Smooth muscle cell (in vitro differentiated cells): Measurements from ENCODE around the gene ZNF445. TPM values are rescaled to one million over a fixed set of nuclear protein-coding genes. Genes with fewer than 3 reads are reported as not detected.
A peak's percentile ranks its signal among the peaks of the same experiment; 100 is the strongest.

ENCODE experiments used
- DNase-seq: peaks from one replicate; lab custom pipeline; 2025; ENCODE audit not compliant: unreplicated experiment; lab: John Stamatoyannopoulos, UW
- H2AFZ ChIP-seq: fragments of 200-600 bp; sonication (generic); 2 replicates; pipeline ENCODE4 v1.6.0; 2016; ENCODE audit warnings: antibody characterized with exemption, low read depth, mild to moderate bottlenecking
- H3F3A ChIP-seq: fragments of 200-600 bp; sonication (generic); 2 replicates; pipeline ENCODE4 v1.6.0; 2017; ENCODE audit warnings: antibody characterized with exemption, low read depth
- H3K27ac ChIP-seq: fragments of 200-600 bp; sonication (generic); 2 replicates; pipeline ENCODE4 v1.5.1; 2016; ENCODE audit warnings: low read depth, mild to moderate bottlenecking
- H3K27me3 ChIP-seq: fragments of 200-600 bp; sonication (generic); 2 replicates; pipeline ENCODE4 v1.6.1; 2016; ENCODE audit warnings: low read depth, mild to moderate bottlenecking
- H3K36me3 ChIP-seq: fragments of 200-600 bp; sonication (generic); 2 replicates; pipeline ENCODE4 v1.5.1; 2016; ENCODE audit warnings: low read depth
- H3K4me1 ChIP-seq: fragments of 200-600 bp; sonication (generic); 2 replicates; pipeline ENCODE4 v1.5.1; 2016; ENCODE audit warnings: low read depth
- H3K4me2 ChIP-seq: fragments of 200-600 bp; sonication (generic); 2 replicates; pipeline ENCODE4 v1.6.0; 2016; ENCODE audit warnings: mild to moderate bottlenecking
- H3K4me3 ChIP-seq: fragments of 200-600 bp; sonication (generic); 2 replicates; pipeline ENCODE4 v1.5.1; 2016; ENCODE audit warnings: mild to moderate bottlenecking
- H3K79me2 ChIP-seq: fragments of 200-600 bp; sonication (generic); 2 replicates; pipeline ENCODE4 v1.6.0; 2016; ENCODE audit warnings: low read depth, mild to moderate bottlenecking
- H3K9ac ChIP-seq: fragments of 200-600 bp; sonication (generic); 2 replicates; pipeline ENCODE4 v1.6.0; 2016; ENCODE audit warnings: low read depth
- H3K9me3 ChIP-seq: fragments of 200-600 bp; sonication (generic); replicated peaks from 2 replicates; pipeline ENCODE4 v1.5.1; 2016; ENCODE audit warnings: low read depth
- H4K20me1 ChIP-seq: fragments of 200-600 bp; sonication (generic); 2 replicates; pipeline ENCODE4 v1.6.0; 2016; ENCODE audit warnings: low read depth
- CTCF ChIP-seq: fragments of 200-600 bp; sonication (generic); IDR thresholded peaks from 2 replicates; pipeline ENCODE4 v1.5.1; 2017; ENCODE audit warnings: borderline replicate concordance, mild to moderate bottlenecking, antibody characterized with exemption; ENCODE audit not compliant: insufficient read depth, poor library complexity, severe bottlenecking
- WGBS: methylation state at CpG from one replicate; pipeline ENCODE4 v1.1.7; 2016; ENCODE audit warnings: low lambda C conversion rate; 5-methylcytosine and 5-hydroxymethylcytosine counted together
- polyA plus RNA-seq: library from polyadenylated mRNA; unstranded; fragments of >200 nt; fragmentation: Nextera tagmentation; extraction: Ambion mirVana; gene quantifications from 2 replicates; pipeline ENCODE4 v1.2.1, GENCODE V29; 2016
- total RNA-seq: library from RNA; depleted of rRNA; stranded (reverse); fragments of >200 nt; gene quantifications from 2 replicates; pipeline ENCODE4 v1.2.3, GENCODE V29; 2014

Gene ZNF445
- total and polyA plus RNA-seq, 2 experiments from 2014 or later = 4.7 to 8.5 TPM

GRCh38 chr3:44439499-44440295 is 37.8 kb downstream of the ZNF445 start:
- peaks cover 25% of the 10 kb centered on the region for H3F3A ChIP-seq
- H3K36me3 ChIP-seq = no peaks in the 10 kb centered on the region
- TF ChIP-seq CTCF = no peak
- no peaks in the 10 kb centered on the region for H3K79me2 ChIP-seq
- 22% methylated on average over 7 of the region's 7 CpGs for WGBS
- H3K4me2 ChIP-seq = peak overlapping the region; percentile 71
- peak overlapping the region; percentile 90 for H3K27ac ChIP-seq
- H4K20me1 ChIP-seq = no peaks in the 10 kb centered on the region
- DNase-seq = peak; percentile 16
- H3K27me3 ChIP-seq = no peaks in the 10 kb centered on the region
- H3K4me1 ChIP-seq = no peaks in the 10 kb centered on the region
- H3K9me3 ChIP-seq = no peaks in the 10 kb centered on the region
- H2AFZ ChIP-seq = no peak overlapping the region
- peak overlapping the region; percentile 65 for H3K9ac ChIP-seq
- peak overlapping the region; percentile 7 for H3K4me3 ChIP-seq

- H3K27me3 ChIP-seq = no peaks in the 10 kb centered on the region
- peaks cover 25% of the 10 kb centered on the region for H3F3A ChIP-seq
- no peak for TF ChIP-seq CTCF
- H3K36me3 ChIP-seq = no peaks in the 10 kb centered on the region
- H3K4me1 ChIP-seq = no peaks in the 10 kb centered on the region
- no peak overlapping the region for H3K4me2 ChIP-seq
- no peaks in the 10 kb centered on the region for H3K79me2 ChIP-seq
- WGBS = 97% methylated on average over 7 of the region's 7 CpGs
- no peak for DNase-seq
- H3K4me3 ChIP-seq = no peak overlapping the region
- H3K9ac ChIP-seq = no peak overlapping the region
- H3K27ac ChIP-seq = peak overlapping the region; percentile 37
- H4K20me1 ChIP-seq = no peaks in the 10 kb centered on the region
- H3K9me3 ChIP-seq = no peaks in the 10 kb centered on the region
- no peak overlapping the region for H2AFZ ChIP-seq
Observed at GRCh38 chr3:44437800-44438199, 39.7 kb downstream of the ZNF445 start.

- H4K20me1 ChIP-seq = no peaks in the 10 kb centered on the region
- no peaks in the 10 kb centered on the region for H3K4me1 ChIP-seq
- H3K9me3 ChIP-seq = no peaks in the 10 kb centered on the region
- TF ChIP-seq CTCF = no peak
- H3K4me3 ChIP-seq = no peak overlapping the region
- H3K9ac ChIP-seq = no peak overlapping the region
- H3K27ac ChIP-seq = no peak overlapping the region
- WGBS = 93% methylated on average over 1 of the region's 1 CpG
- no peak overlapping the region for H3K4me2 ChIP-seq
- H2AFZ ChIP-seq = no peak overlapping the region
- H3K36me3 ChIP-seq = no peaks in the 10 kb centered on the region
- H3F3A ChIP-seq = peaks cover 15% of the 10 kb centered on the region
- H3K27me3 ChIP-seq = no peaks in the 10 kb centered on the region
- DNase-seq = no peak
- H3K79me2 ChIP-seq = no peaks in the 10 kb centered on the region
Observed at GRCh38 chr3:44436181-44436580, 41.3 kb downstream of the ZNF445 start.
